H1 (cell line): Measurements from ENCODE around the gene RPL21. TPM values are rescaled to one million over a fixed set of nuclear protein-coding genes. Genes with fewer than 3 reads are reported as not detected.

Experiments used
- CTCF ChIA-PET: fragments of 300-600 bp; sonication (Branson Sonifier 250); formaldehyde crosslinking; loops from one replicate; lab custom pipeline; 2021; ENCODE audit not compliant: partially characterized antibody; lab: Charles Lee
- POLR2A ChIA-PET: fragments of 300-600 bp; sonication (Branson Sonifier 250); formaldehyde crosslinking; loops from one replicate; lab custom pipeline; 2021; ENCODE audit warnings: inconsistent platforms; ENCODE audit not compliant: partially characterized antibody; lab: Charles Lee
- DNase-seq, 2 experiments: peaks; one replicate each; pipeline versions ENCODE4 v3.0.0 to v3.0.0-alpha.2; 2010 to 2022; ENCODE audit warnings: low spot score in 2 of 2, low read depth in 1 of 2, mixed read lengths in 1 of 2
- FAIRE-seq: peaks from 2 replicates; lab custom pipeline; 2011; peaks lifted over from hg19 to GRCh38; lab: Jason Lieb, UNC
- H2AFZ ChIP-seq: 2 replicates; pipeline ENCODE4 v1.8.1; 2012; ENCODE audit warnings: low read length, inconsistent platforms
- H2AK5ac ChIP-seq: 2 replicates; pipeline ENCODE4 v1.6.1; 2013; ENCODE audit warnings: low read depth, low read length
- H2BK120ac ChIP-seq: replicated peaks from 2 replicates; pipeline ENCODE3; 2013; ENCODE audit warnings: low read depth, low read length, inconsistent platforms
- H2BK12ac ChIP-seq: 2 replicates; pipeline ENCODE4 v1.6.1; 2013; ENCODE audit warnings: low read depth, low read length
- H2BK15ac ChIP-seq: 2 replicates; pipeline ENCODE4 v1.6.1; 2013; ENCODE audit warnings: low read length
- H2BK20ac ChIP-seq: 2 replicates; pipeline ENCODE4 v1.6.1; 2013; ENCODE audit warnings: low read length
- H2BK5ac ChIP-seq: 2 replicates; pipeline ENCODE4 v1.6.1; 2013; ENCODE audit warnings: low read depth, low read length
- H3K14ac ChIP-seq: 2 replicates; pipeline ENCODE4 v1.6.1; 2013; ENCODE audit warnings: inconsistent platforms; ENCODE audit not compliant: insufficient read length
- H3K18ac ChIP-seq: 2 replicates; pipeline ENCODE4 v1.6.1; 2013; ENCODE audit warnings: low read length; ENCODE audit errors: extremely low read depth
- H3K23ac ChIP-seq: 2 replicates; pipeline ENCODE4 v1.6.1; 2013; ENCODE audit warnings: inconsistent platforms; ENCODE audit not compliant: insufficient read length
- H3K23me2 ChIP-seq: 2 replicates; pipeline ENCODE4 v1.6.1; 2013; ENCODE audit warnings: low read depth, low read length
- H3K27ac ChIP-seq: 2 replicates; pipeline ENCODE4 v1.6.1; 2011; ENCODE audit warnings: low read depth, low read length, inconsistent platforms
- H3K27me3 ChIP-seq, 4 experiments: replicated peaks in 1 of 4; 1 replicate in 1 of 4; 2 replicates in 3 of 4; pipeline versions ENCODE4 v1.6.1 to v1.8.1; 2011 to 2013; ENCODE audit warnings: low read length in 3 of 4, mild to moderate bottlenecking in 3 of 4, inconsistent platforms in 2 of 4, mixed read lengths in 2 of 4, moderate library complexity in 1 of 4; ENCODE audit not compliant: control insufficient read depth in 3 of 4, insufficient read depth in 3 of 4; ENCODE audit errors: extremely low read depth in 1 of 4
- H3K36me3 ChIP-seq, 4 experiments: 2 replicates each; pipeline versions ENCODE4 v1.6.1 to v1.8.1; 2011 to 2013; ENCODE audit warnings: mild to moderate bottlenecking in 4 of 4, low read length in 3 of 4, moderate library complexity in 2 of 4, control low read depth in 1 of 4, inconsistent platforms in 1 of 4; ENCODE audit not compliant: insufficient read depth in 4 of 4, control insufficient read depth in 2 of 4
- H3K4ac ChIP-seq: replicated peaks from 2 replicates; pipeline ENCODE3; 2013; ENCODE audit warnings: low read length, low read depth, mixed read lengths, inconsistent platforms; ENCODE audit not compliant: insufficient read length
- H3K4me1 ChIP-seq, 4 experiments: replicated peaks in 1 of 4; 1 replicate in 1 of 4; 2 replicates in 3 of 4; pipeline versions ENCODE4 v1.6.1 to v1.8.1; 2011 to 2013; ENCODE audit warnings: low read length in 3 of 4, inconsistent platforms in 2 of 4, mixed read lengths in 1 of 4; ENCODE audit not compliant: insufficient read depth in 4 of 4, control insufficient read depth in 3 of 4
- H3K4me2 ChIP-seq, 2 experiments: 2 replicates each; pipeline versions ENCODE4 v1.6.1 to v1.8.1; 2011 to 2013; ENCODE audit warnings: low read depth in 2 of 2, low read length in 2 of 2, control low read depth in 1 of 2, inconsistent platforms in 1 of 2, mild to moderate bottlenecking in 1 of 2; ENCODE audit not compliant: insufficient read depth in 1 of 2
- H3K4me3 ChIP-seq, 4 experiments: fragments of 200-600, 300-600 bp in 1 of 4; sonication (generic), shearing (Covaris generic), sonication (Bioruptor Twin) in 1 of 4; 2 replicates each; pipeline versions ENCODE4 v1.5.1 to v1.8.1; 2011 to 2016; ENCODE audit warnings: low read length in 4 of 4, low read depth in 3 of 4, control low read depth in 2 of 4, inconsistent platforms in 2 of 4, mild to moderate bottlenecking in 2 of 4, mixed read lengths in 1 of 4, moderate library complexity in 1 of 4; ENCODE audit not compliant: insufficient read depth in 2 of 4; ENCODE audit errors: extremely low read depth in 1 of 4
- H3K56ac ChIP-seq: replicated peaks from 2 replicates; pipeline ENCODE3; 2013; ENCODE audit warnings: low read depth, mild to moderate bottlenecking, mixed read lengths, low read length, inconsistent platforms; ENCODE audit not compliant: insufficient read length
- H3K79me1 ChIP-seq: 2 replicates; pipeline ENCODE4 v1.6.1; 2013; ENCODE audit warnings: low read depth, low read length, control low read depth
- H3K79me2 ChIP-seq, 2 experiments: 2 replicates each; pipeline versions ENCODE4 v1.6.1 to v1.8.1; 2012 to 2013; ENCODE audit warnings: low read length in 2 of 2, mild to moderate bottlenecking in 2 of 2, inconsistent platforms in 1 of 2; ENCODE audit not compliant: insufficient read depth in 2 of 2, control insufficient read depth in 1 of 2
- H3K9ac ChIP-seq, 4 experiments: replicated peaks in 1 of 4; 1 replicate in 1 of 4; 2 replicates in 3 of 4; pipeline versions ENCODE4 v1.6.1 to v1.8.1; 2011 to 2013; ENCODE audit warnings: low read depth in 3 of 4, low read length in 3 of 4, control low read depth in 2 of 4, mild to moderate bottlenecking in 2 of 4, moderate library complexity in 2 of 4, inconsistent platforms in 1 of 4; ENCODE audit errors: extremely low read depth in 1 of 4
- H3K9me3 ChIP-seq, 2 experiments: 2 replicates each; pipeline versions ENCODE4 v1.6.1 to v1.8.1; 2012 to 2013; ENCODE audit warnings: mild to moderate bottlenecking in 2 of 2, moderate library complexity in 2 of 2, control low read depth in 1 of 2, inconsistent platforms in 1 of 2, low read depth in 1 of 2, low read length in 1 of 2, mixed read lengths in 1 of 2; ENCODE audit not compliant: insufficient read depth in 2 of 2
- H4K20me1 ChIP-seq, 2 experiments: replicated peaks in 1 of 2; 2 replicates each; pipeline versions ENCODE3 to v1.8.1; 2011 to 2013; ENCODE audit warnings: inconsistent platforms in 2 of 2, low read length in 2 of 2, mild to moderate bottlenecking in 1 of 2; ENCODE audit not compliant: insufficient read depth in 2 of 2, control insufficient read depth in 1 of 2
- H4K5ac ChIP-seq: 2 replicates; pipeline ENCODE4 v1.6.1; 2013; ENCODE audit warnings: low read length, low read depth, mixed read lengths, inconsistent platforms; ENCODE audit not compliant: insufficient read length
- H4K8ac ChIP-seq: 2 replicates; pipeline ENCODE4 v1.8.0; 2013; ENCODE audit warnings: mild to moderate bottlenecking, moderate library complexity, low read length, inconsistent platforms; ENCODE audit not compliant: insufficient read depth; ENCODE audit errors: extremely low read depth
- H4K91ac ChIP-seq: replicated peaks from 2 replicates; pipeline ENCODE3; 2013; ENCODE audit warnings: low read length, mixed read lengths, inconsistent platforms; ENCODE audit not compliant: insufficient read length
- ASH2L ChIP-seq: fragments of 200-600, 300-600 bp; sonication (generic); IDR thresholded peaks from one replicate; pipeline ENCODE4 v1.7.1; 2017; ENCODE audit warnings: low read length
- CBX5 ChIP-seq: fragments of 300-800, 300-1000 bp; sonication (generic); IDR thresholded peaks from 2 replicates; pipeline ENCODE4 v1.7.1; 2016; ENCODE audit warnings: antibody characterized with exemption, low read length, low read depth
- CBX8 ChIP-seq: fragments of 300-800, 300-1000 bp; sonication (generic); IDR thresholded peaks from 2 replicates; pipeline ENCODE4 v1.7.1; 2016; ENCODE audit warnings: low read depth, low read length, borderline replicate concordance
- EGR1 ChIP-seq: IDR thresholded peaks from 2 replicates; pipeline ENCODE4 v1.6.1; 2011; ENCODE audit warnings: low read depth, low read length, borderline replicate concordance
- EZH2 ChIP-seq: fragments of 200-600 bp; sonication (generic); IDR thresholded peaks from 2 replicates; pipeline ENCODE4 v1.7.1; 2012; ENCODE audit warnings: low read depth, mild to moderate bottlenecking, moderate library complexity, low read length, inconsistent platforms; ENCODE audit not compliant: severe bottlenecking
- FOSL1 ChIP-seq: IDR thresholded peaks from 2 replicates; pipeline ENCODE4 v1.6.1; 2011; ENCODE audit warnings: mild to moderate bottlenecking, low read depth, low read length, moderate library complexity; ENCODE audit not compliant: insufficient read depth
- GTF2F1 ChIP-seq: IDR thresholded peaks from 2 replicates; pipeline ENCODE4 v1.6.1; 2012; ENCODE audit warnings: low read depth, low read length, improper control_type of control experiment, borderline replicate concordance
- HDAC2 ChIP-seq, 2 experiments: fragments of 300-600 bp in 1 of 2; sonication (generic) in 1 of 2; IDR thresholded peaks; 2 replicates each; pipeline ENCODE4 v1.6.1; 2011 to 2012; ENCODE audit warnings: low read depth in 2 of 2, low read length in 2 of 2, mild to moderate bottlenecking in 2 of 2, moderate library complexity in 2 of 2, borderline replicate concordance in 1 of 2, inconsistent platforms in 1 of 2
- JUN ChIP-seq: IDR thresholded peaks from 2 replicates; pipeline ENCODE4 v1.6.1; 2011; ENCODE audit warnings: low read depth, mild to moderate bottlenecking, improper control_type of control experiment, low read length
- NANOG ChIP-seq: IDR thresholded peaks from 2 replicates; pipeline ENCODE4 v1.6.1; 2011; ENCODE audit warnings: low read length, low read depth, mild to moderate bottlenecking, inconsistent platforms; ENCODE audit not compliant: insufficient read depth, poor library complexity, severe bottlenecking
- RXRA ChIP-seq: IDR thresholded peaks from 2 replicates; pipeline ENCODE4 v1.6.1; 2011; ENCODE audit warnings: low read depth, mild to moderate bottlenecking, low read length, moderate library complexity; ENCODE audit not compliant: insufficient read depth
- SP4 ChIP-seq: IDR thresholded peaks from 2 replicates; pipeline ENCODE4 v1.6.1; 2012; ENCODE audit warnings: low read length, inconsistent platforms
- YY1 ChIP-seq: IDR thresholded peaks from 2 replicates; pipeline ENCODE4 v1.6.1; 2011; ENCODE audit warnings: low read depth, mild to moderate bottlenecking, low read length
- WGBS, 2 experiments: shearing (Covaris generic) in 1 of 2; methylation state at CpG; one replicate each; pipeline versions ENCODE4 v1.1.6 to v1.1.7; 2013 to 2015; ENCODE audit warnings: low lambda C conversion rate in 2 of 2, mixed read lengths in 2 of 2, inconsistent platforms in 1 of 2, low coverage in 1 of 2, missing lambda C conversion rate in 1 of 2; ENCODE audit not compliant: insufficient replicate concordance in 2 of 2, insufficient coverage in 1 of 2, insufficient read length in 1 of 2; ENCODE audit errors: extremely low coverage in 1 of 2, missing lambda C conversion rate in 1 of 2; 5-methylcytosine and 5-hydroxymethylcytosine counted together
- polyA plus RNA-seq, 7 experiments: library from polyadenylated mRNA; depleted of rRNA in 3 of 7; stranded (reverse) in 5 of 7; unstranded in 2 of 7; fragments of >200 nt in 5 of 7; fragments of 200-250 nt in 2 of 7; gene quantifications; 1 replicate in 5 of 7; 2 replicates in 1 of 7; 4 replicates in 1 of 7; pipeline versions ENCODE4 v1.2.1 to v1.2.3, GENCODE V29; 2011 to 2013; ENCODE audit warnings: missing spikeins in 2 of 7, mixed read lengths in 2 of 7
- total RNA-seq: library from RNA; stranded (reverse); fragmentation: NEBNext Ultra II Directional; extraction: Animal tissue kit (Norgen Biotek cat#: 25700); gene quantifications from 2 replicates; pipeline ENCODE4 v1.2.1, GENCODE V29; 2021
- TF ChIP-seq, protein P1 (sequence below): IDR thresholded peaks from 2 replicates; pipeline ENCODE4 v1.6.1; 2011; ENCODE audit warnings: low read length, improper control_type of control experiment

RPL21 gene
- total and polyA plus RNA-seq, 2 of the 8 experiments (the other 6 are each of a cell fraction or from before 2014, with no cell fraction given), result 624 to 1,283 TPM

DNA sequence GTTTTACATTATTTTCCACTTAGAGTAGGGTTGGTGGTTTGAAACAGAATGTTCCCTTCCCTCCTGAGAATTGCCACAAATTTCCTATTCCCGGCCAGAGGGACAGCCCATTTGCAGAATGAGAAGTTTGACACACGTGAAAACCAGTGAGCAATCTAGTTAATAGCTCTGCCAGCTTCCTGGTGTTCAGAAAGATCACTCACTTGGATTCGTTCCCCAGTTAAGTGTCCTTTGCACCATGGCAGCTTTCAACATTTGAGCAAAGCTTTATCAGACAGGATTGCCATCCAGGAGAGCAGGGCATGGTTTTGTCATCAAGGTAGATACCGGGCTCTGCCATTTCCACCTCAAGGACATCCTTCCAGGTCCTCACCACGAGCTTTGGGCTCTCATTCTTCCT, 47.5 kb downstream of the RPL21 start:
- no peak overlapping the region for H3K14ac ChIP-seq
- no peak overlapping the region for H3K23ac ChIP-seq
- no peak overlapping the region for H3K4ac ChIP-seq
- TF ChIP-seq FOSL1 (no peak), GTF2F1 (no peak), JUN (no peak), CBX8 (no peak), CBX5 (no peak), SP4 (no peak), NANOG (no peak), EGR1 (no peak), ASH2L (no peak), HDAC2 (IDR thresholded peaks at IDR 0.05; ENCODE audit: borderline replicate concordance in 1 of 2, low read depth in 2 of 2, low read length in 2 of 2) (no peak), YY1 (no peak), RXRA (no peak), EZH2 (no peak)
- TF ChIP-seq, protein P1, sequence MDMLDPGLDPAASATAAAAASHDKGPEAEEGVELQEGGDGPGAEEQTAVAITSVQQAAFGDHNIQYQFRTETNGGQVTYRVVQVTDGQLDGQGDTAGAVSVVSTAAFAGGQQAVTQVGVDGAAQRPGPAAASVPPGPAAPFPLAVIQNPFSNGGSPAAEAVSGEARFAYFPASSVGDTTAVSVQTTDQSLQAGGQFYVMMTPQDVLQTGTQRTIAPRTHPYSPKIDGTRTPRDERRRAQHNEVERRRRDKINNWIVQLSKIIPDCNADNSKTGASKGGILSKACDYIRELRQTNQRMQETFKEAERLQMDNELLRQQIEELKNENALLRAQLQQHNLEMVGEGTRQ, result no peak
- TF ChIP-seq, all 59 proteins: peak for 0
- Histone ChIP-seq H3K36me3 (no peaks in the 10 kb centered on the region), H2BK15ac (no peak overlapping the region), H3K9me3 (no peaks in the 10 kb centered on the region), H3K79me1 (no peaks in the 10 kb centered on the region), H4K5ac (no peak overlapping the region), H3K4me1 (no peaks in the 10 kb centered on the region), H2AFZ (no peak overlapping the region), H4K8ac (no peak overlapping the region), H3K27me3 (no peaks in the 10 kb centered on the region), H2BK120ac (no peak overlapping the region), H3K4me3 (no peak overlapping the region), H3K9ac (no peak overlapping the region), H3K23me2 (no peaks in the 10 kb centered on the region), H3K56ac (no peak overlapping the region), H3K18ac (no peak overlapping the region), H3K4me2 (no peak overlapping the region), H2BK5ac (no peak overlapping the region), H4K91ac (no peak overlapping the region), H3K79me2 (no peaks in the 10 kb centered on the region), H2BK12ac (no peak overlapping the region), H3K27ac (no peak overlapping the region), H2BK20ac (no peak overlapping the region), H4K20me1 (no peaks in the 10 kb centered on the region), H2AK5ac (no peak overlapping the region)
- ChIA-PET CTCF (interaction anchor here (1.5 kb wide), 1 partner anchor 24 kb away, joined by 4 read pairs; no protein-coding TSS in a partner anchor), POLR2A (no interaction called here)
- DNase-seq (no peak), FAIRE-seq (no peak)
- WGBS, 2 experiments, result 86% methylated on average over 5 of the region's 5 CpGs; no CpG with 5 or more reads in 1 of the 2 experiments
